ENCODE measurements around the gene CKLF. TPM values are rescaled to one million over a fixed set of nuclear protein-coding genes. Genes with fewer than 3 reads are reported as not detected.
A peak's percentile ranks its signal among the peaks of the same experiment; 100 is the strongest.

Gene CKLF
- total RNA-seq, 6 donors from 2014 or later: 18.2 to 71.7 (median 47.4) TPM

DNA sequence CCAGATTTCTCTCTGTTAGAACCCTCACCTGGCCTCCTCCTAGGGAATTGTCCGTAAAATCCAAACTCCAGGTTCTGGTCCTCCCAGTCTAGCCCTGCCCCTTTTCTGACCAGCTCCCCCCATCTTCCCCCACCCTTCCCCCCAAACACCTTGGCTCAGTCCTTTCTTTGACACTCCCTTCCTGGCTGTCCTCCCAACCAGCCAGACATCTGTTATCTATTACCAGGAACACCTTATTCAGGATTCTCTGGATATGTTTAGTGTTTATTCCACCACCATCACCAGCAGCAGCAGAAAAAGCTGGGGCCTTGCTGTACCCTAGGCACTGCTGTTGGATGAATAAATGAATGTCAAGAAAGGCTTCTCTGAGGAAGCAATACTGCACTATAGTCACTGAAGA lies 48.1 kb downstream of the CKLF start:
- WGBS, 2 donors: 93 to 95% methylated on average over 1 of the region's 1 CpG
- no peak for ATAC-seq (ENCODE audit: low FRiP score in 2 of 2)

GRCh38 chr16:66601471-66601870 lies 49.1 kb downstream of the CKLF start:
- no peak for ATAC-seq (ENCODE audit: low FRiP score in 2 of 2)
- H3K36me3 ChIP-seq: no peaks in the 10 kb centered on the region
- no peaks in the 10 kb centered on the region for H3K27me3 ChIP-seq
- no peak overlapping the region for H3K4me3 ChIP-seq
- no peak for DNase-seq
- TF ChIP-seq POLR2AphosphoS5 (IDR thresholded peaks at IDR 0.05) (no peak), EP300 (IDR thresholded peaks at IDR 0.05) (no peak), POLR2A (IDR thresholded peaks at IDR 0.05) (no peak), CTCF (IDR thresholded peaks at IDR 0.05) (no peak)
- H3K27ac ChIP-seq: no peak overlapping the region
- H3K9me3 ChIP-seq: no peaks in the 10 kb centered on the region
- H3K4me1 ChIP-seq: peaks cover 17 to 28% (median 21%) of the 10 kb centered on the region in 4 donors
- whole genome bisulfite sequencing, 2 donors: 96 to 100% methylated on average over 4 to 5 of the region's 5 CpGs

More for the DNA sequence above, 48.1 kb downstream of the CKLF start:
- Histone ChIP-seq H3K27me3 (no peaks in the 10 kb centered on the region), H3K9me3 (no peaks in the 10 kb centered on the region), H3K4me3 (no peak overlapping the region), H3K36me3 (no peaks in the 10 kb centered on the region), H3K4me1 (peaks cover 7 to 18% (median 11%) of the 10 kb centered on the region in 4 donors), H3K27ac (no peak overlapping the region)
- DNase-seq: no peak
- TF ChIP-seq POLR2AphosphoS5 (IDR thresholded peaks at IDR 0.05) (no peak), CTCF (IDR thresholded peaks at IDR 0.05) (no peak), POLR2A (IDR thresholded peaks at IDR 0.05) (no peak), EP300 (IDR thresholded peaks at IDR 0.05) (no peak)

GRCh38 chr16:66603537-66604375 lies 51.4 kb downstream of the CKLF start:
- Histone ChIP-seq H3K27me3 (no peaks in the 10 kb centered on the region), H3K27ac (peak overlapping the region; percentile 93 to 97 (median 95)), H3K4me1 (peaks cover 24 to 44% (median 33%) of the 10 kb centered on the region in 4 donors), H3K36me3 (peaks cover 0 to 7% (median 0%) of the 10 kb centered on the region in 4 donors), H3K9me3 (no peaks in the 10 kb centered on the region), H3K4me3 (peak overlapping the region; percentile 72 to 83 (median 77))
- ATAC-seq (ENCODE audit: low FRiP score in 2 of 2): peak; percentile 34 to 64
- WGBS, 2 donors: 12 to 13% methylated on average over 32 of the region's 32 CpGs
- peak in 1 of 4 donors; percentile 25 for TF ChIP-seq EP300 (IDR thresholded peaks at IDR 0.05)
- TF ChIP-seq POLR2A (IDR thresholded peaks at IDR 0.05): peak in 1 of 4 donors; percentile 9
- TF ChIP-seq CTCF (IDR thresholded peaks at IDR 0.05): no peak
- peak; percentile 56 to 93 for DNase-seq

DNA sequence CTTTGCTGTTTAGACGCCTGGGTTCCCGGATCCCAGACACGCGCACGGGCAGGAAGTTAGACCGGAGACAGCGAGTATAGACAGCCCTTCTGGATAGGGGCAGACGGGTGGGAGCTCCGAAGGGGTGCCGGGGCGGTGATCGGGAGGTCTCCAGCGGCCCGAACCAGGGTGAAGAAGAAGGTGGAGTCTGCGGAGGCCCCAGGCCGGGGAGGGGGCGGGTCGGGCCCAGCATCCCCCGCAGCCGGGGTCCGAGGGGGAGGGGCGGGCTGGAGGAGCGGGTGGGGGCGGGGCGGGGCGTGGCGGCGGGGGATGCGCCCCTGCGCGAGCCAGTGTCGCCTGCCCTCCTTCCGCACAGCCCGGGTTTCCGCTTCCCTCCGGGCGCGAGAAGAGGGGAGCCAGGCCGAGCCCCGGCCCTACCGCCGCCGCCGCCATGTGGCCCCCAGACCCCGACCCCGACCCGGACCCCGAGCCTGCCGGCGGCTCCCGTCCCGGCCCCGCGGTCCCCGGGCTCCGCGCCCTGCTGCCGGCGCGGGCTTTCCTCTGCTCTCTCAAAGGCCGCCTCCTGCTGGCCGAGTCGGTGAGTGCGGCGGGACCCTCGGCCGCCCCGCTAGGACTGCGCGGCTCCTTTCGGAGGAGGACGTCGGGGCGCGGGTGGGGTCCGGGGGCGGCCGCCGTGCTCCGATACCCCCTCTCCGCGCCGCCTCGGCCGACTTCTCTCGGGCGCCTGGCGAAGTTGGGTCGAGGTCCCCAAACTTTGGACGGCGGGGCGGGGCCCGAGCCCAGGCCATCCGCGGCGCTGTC lies 52.2 kb downstream of the CKLF start, which contains the start of gene CMTM3:
Gene CMTM3 (plus strand): TSS at position 329 of the 801 bp plus-strand sequence. CDS start 102 bp downstream, at position 431.
- Histone ChIP-seq H3K4me1 (peaks cover 26 to 47% (median 39%) of the 10 kb centered on the region in 4 donors), H3K9me3 (no peaks in the 10 kb centered on the region), H3K27me3 (no peaks in the 10 kb centered on the region), H3K4me3 (peak within 1 kb of the TSS; percentile 72 to 83 (median 77)), H3K27ac (peak within 1 kb of the TSS; percentile 93 to 97 (median 95)), H3K36me3 (peaks cover 0 to 16% (median 6%) of the 10 kb centered on the region in 4 donors)
- no peak for TF ChIP-seq EP300 (IDR thresholded peaks at IDR 0.05)
- TF ChIP-seq CTCF (IDR thresholded peaks at IDR 0.05): peak; percentile 79 to 92 (median 89)
- no peak for TF ChIP-seq POLR2AphosphoS5 (IDR thresholded peaks at IDR 0.05)
- WGBS, 2 donors: 0 to 1% methylated on average over 3 to 41 of the region's 96 CpGs
- DNase-seq (peak; percentile 56 to 95), ATAC-seq (ENCODE audit: low FRiP score in 2 of 2) (peak; percentile 35 to 88)
